Embryonic facial prominence (tissue), 1 donor: ENCODE results near the gene RREB1.
"Not testable (repeated sequence)": the region's sequence is repeated elsewhere in the genome, so short reads cannot be mapped to it uniquely, and the experiment has no call there.

ENCODE experiments used
- DNase-seq: peaks from one replicate; pipeline ENCODE4 v3.0.0-alpha.2; 2016; ENCODE audit errors: extremely low spot score

RREB1 gene

DNA sequence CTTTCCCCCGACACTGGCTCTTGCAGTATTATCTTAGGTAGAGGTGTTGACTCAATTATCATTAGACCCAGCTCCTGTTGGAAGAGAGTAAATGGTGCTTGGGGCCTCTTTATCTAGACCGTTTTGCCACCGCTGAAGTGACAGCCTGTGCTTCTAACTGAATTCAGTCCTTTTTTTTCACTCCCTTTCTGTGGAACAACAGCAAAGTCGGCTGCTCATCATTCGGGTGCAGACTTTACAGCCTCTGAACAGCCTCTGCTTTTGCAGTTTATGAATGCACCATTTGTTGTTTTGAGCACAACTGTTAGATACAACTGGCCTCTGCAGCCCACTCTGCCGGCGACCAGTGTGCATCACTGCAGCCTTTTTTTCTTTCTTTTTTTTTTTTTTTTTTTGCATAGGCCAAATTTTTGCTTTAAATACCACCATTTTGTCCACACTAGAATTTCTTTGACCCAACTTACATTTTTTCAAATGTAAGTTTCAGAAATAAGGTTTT lies 35.8 kb downstream of the RREB1 start:
- no peak for DNase-seq

DNA sequence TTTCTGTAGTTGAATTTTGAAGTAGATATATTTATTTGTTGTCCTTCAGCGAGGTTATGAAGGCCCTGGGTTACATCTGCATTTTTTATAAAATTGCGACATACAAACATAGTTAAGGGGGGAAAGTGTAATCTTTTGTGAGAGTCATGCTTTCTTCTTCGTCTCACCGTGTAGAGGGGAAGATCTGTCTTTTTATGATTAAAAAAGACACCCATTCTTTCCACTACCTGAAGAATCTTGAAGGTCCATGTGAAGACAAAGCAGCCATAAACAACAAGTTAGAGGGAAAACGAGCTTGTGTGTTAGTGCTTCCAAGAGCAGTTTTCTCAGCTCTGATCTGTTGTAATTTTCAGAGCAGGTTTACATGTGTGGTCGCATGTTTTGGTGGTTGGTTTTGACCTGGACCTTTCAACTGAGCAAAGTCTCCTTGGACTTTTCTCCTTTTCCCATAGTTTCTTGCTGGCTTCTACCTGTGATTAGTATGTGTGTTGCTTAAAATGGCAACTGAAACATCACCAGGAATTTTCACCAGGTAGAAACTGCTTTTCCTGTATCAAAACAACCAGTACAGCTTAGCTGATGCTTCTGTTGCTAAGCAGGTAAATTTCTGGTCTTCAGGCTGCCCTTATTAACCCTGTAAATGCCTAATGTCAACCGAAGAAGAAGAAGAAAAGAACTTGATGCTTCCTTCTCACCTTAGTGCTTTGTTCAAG lies 37.3 kb downstream of the RREB1 start:
- DNase-seq, result no peak

DNA sequence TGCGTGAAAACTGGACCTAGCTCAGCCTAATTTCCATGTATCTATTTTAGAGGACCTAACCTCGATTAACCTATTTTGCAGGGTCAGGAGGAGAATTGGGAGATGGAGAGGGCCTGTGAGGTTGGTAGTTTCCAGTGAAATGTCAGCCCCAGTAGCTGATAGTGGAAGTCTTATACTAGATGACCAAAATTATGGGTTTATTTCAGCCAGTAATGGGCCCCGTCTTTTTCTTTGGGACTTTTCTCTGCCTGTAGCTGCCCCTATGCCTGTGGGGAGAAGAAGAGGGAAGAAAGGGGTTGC lies 37.8 kb downstream of the RREB1 start:
- no peak for DNase-seq

DNA sequence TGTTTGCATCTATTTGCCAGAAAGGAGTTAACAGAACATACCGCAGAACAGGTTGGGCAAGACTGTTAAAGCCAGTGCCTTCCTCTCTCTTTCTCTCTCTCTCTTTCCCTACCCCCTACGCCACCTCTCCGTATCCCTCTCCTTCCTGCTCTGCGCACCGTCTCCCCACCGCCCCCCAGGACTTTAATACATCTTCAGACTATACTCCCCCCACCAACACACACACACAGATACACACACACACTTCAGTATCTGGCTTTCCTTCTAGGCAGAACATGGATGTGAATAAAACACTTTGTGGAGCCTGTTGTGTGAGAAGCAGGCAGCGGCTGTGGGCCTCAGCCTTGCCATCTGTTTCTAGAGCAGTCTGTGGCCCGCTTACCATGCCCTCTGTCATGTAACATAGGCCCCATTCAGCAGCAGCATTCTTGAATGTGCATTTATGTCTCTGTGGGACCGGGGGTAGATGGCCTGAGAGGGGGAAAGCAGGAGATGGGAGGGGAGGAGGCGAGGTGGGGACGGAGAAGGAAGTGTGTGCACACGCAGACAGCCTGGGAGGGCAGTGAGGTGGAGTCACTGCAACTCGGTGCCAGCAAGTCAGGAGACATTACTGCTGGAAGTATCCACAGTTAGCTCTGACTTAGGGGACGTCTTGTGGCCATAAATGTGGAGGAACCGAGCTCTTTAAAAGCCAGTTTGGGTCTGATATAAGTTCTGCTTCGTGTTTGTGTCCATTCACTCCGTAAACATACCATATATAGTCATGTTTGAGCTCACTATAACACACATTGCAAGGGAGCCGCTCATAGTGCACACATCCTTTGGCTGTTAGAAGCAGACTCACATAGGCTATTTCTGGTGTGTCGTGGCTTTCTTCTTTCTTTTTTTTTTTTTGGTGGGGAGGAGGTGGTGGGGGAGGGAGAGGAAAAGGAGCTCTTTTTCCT lies 38.4 kb downstream of the RREB1 start:
- peak; percentile 48 for DNase-seq

DNA sequence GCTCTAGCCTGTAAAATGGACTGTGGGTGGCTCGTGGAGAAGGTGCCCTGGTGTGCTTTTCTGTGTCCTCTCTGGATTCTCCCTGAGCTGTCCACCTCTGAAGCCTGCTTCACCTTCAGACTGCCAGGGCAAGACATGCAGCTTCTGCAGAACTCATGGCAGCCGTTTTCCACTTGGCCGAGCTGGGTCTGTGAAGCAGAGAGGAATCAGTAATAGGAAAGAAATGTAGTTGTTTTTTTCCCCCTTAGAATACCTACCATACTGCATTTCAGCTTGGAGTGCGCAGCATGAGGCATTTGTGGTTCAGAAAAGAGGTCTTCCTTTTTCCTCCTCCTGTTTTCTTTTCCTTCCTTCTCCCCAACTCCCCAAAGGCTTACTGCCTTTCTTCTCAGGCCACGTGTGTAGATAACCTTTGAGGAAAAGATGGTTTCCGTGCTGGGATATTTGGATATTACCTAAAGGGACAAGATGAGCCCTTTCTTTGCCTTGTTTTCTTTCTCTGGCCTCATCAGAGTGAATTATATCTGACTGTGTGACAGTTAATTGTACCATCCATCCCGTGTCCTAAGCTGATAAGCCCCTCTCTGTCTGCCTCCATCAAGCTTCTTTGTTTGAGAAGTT lies 39.4 kb downstream of the RREB1 start:
- no peak for DNase-seq

DNA sequence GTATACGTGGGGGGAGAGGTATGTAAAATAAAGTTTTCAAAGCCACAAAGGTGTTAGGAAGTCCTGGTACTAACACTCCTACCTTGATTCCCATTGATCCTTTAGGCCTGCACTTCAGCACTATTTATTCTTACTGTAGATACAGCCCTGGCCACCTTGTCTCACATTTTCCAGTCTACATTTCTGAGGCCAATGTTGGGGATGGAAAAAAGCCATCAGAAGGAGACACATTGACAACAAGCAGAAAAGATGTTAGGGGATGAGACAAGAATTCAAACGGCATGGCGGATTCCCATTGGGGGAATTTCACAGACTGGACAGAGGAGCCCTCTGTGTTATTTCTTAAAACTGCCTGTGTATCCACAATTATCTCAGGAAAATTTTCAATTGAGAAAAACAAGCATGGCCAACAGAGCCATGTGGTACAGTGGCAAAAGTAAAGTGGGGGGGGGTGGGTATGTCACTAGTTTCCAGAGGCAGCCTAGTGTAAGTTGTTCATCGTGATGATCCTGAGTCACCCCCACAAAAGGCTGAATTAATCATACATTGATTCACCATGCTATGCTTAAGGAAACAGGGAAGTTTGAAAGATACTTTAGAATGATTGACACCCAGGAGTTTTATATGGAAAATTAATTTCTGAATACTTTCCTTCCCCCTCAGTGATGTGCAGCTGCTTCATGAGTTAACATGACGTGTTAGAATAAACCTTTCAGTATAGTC lies 40.5 kb downstream of the RREB1 start:
- DNase-seq, result no peak

DNA sequence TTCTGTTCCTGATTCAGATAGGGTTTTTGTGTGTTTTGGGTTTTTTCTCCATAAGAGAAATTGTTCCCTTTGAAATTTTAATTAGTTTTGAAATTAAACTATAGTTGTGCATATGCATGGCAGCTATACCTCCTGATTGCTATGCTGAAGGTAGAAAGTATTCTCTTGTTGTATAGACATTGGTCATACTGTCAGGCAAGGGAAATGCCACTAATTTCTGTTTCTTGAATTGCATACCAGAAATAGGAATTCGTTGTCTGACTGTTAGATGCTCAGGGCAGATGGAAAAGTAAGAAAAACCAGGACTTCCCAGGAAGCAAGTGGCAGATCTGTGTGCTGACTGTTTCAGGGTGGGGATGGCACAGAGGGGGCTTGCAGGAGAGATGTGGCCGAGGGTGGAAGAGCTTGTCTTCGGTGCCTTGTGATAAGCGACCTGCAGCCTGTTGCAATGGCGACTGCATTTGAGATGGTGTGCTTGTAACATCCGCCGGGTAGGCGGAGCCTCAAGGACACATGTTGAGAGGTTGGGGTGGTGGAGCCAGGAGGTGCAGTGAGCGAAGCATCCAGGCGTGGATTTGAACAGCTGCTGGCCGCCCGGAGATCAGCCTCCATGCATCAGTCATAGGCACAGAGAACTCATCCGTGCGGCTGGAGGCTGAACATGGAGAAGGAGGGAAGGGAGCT lies 42.8 kb downstream of the RREB1 start:
- no peak for DNase-seq

DNA sequence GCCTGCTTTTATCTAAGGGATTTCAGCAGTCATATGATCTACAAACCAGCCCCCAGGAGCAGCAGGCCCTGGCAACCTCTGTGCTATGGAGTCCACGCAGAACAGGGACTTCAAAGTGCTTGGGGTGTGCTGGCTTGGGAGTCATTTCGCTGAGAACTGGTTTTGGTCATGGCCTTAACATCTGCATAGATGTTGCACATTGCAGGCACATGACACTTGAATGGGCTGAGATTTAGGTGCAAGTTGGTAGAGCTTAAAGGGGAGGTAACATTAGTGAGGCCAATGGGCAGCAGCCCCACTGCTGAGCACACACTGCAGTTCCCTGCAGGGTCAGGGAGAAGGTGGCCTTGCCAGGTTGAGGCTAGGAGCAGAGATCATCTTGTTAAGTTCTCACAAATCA lies 43.6 kb downstream of the RREB1 start:
- DNase-seq, result no peak

DNA sequence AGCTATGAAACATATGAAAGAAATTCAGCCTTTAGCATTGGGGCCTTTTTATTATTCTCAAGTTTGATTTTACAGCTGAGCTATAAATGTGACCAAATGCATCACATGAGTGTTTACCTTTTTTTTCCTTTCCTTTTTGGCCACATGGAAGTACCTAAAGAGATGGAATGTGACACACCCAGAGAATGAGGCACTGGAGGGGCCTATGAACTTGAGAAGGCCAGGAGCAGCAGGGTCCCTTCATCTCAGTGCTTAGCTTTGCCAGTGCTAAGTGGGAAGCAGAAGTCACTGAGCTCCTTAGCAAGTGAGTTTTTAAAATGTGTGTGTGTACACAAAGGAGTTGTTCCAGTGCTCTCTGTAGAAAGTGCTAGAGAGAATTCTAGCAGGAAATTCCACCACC lies 44.7 kb downstream of the RREB1 start:
- DNase-seq, result no peak

DNA sequence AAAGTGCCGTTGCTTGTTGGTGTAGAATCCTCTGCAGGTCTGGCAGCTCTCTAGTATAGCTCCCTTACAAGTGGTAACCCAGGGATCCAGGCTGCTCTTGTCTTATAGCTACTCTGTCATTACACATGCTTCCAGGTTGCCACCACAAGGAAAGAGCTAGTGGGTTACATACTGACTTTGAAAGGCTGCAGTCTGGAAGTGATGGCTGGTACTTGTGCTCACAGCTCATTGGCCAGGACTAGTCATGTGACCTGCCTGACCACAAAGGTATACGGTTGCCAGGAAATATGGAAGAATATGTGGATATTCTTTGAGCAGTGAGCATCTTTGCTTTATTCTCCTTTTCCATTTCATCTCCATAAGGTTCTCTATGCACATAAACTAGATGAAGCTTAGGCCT lies 46.0 kb downstream of the RREB1 start:
- no peak for DNase-seq

DNA sequence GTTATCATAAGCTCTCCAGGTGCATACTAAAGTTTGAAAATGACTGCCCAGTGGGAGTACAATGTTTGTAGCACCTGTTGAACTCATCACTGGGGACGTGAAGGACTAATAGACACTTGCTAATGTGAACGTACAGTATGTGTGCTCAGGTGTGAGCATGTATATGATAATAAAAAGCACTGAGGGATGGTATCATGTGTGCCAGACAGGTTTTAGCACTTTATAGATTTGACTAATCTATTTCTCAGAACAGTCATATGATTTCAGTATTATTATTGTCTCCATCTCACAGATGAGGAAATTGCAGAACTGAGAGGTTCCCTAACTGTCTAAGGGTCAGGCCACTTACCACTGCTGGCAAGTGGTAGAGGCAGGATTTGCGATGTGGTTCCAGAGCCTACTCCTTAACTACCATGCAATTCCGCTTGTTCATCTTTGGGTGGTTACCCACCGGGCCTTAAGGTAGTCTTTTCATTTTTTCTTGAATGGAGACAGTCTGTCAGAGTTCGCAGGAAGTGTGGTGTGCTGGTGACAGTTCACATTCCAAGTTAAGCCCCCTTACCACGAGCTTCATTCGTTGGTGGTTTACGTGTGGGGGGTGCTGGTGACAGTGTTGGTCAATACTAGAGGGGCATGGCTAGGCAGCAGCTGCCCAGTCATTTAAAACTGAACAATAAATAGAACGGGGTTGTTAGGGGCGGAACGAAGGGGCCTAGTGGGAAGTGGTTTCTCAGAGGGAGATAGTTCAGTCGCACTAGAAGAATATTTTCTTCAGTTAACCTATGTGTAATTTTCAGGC lies 46.8 kb downstream of the RREB1 start:
- no peak for DNase-seq

DNA sequence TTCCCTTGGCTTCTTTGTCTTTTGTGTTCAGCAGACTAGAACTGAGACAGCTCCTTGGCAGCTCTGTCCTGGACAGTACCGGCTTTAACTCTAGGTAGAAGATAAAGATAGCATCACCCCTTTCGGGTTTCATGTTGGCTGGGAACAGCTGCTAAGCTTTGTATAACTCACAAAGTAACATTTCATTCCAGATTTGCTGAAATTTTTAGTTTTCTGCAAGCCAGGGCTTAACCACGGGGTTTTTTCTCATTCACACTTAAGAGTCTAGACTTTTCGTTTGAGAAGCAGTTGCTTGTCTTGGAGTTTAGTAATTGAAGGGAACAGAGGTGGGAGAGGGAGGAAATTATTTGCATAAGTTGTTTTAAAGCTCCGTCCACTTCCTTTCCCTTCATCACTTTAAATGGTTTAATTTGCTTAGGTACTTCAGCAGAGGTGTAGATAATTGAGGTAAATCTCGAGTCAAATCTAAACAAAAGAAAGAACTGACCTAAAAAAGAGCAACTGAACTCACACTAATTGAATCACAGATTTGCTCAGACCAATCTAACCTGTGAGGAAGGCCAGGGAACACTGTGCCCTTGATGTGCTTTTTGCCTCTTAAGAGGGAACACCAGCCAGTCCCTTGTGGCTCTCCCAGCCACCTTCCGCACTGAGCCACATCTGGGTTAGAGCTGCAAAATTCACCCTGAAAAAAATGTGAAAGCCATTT lies 48.3 kb downstream of the RREB1 start:
- DNase-seq, result no peak

DNA sequence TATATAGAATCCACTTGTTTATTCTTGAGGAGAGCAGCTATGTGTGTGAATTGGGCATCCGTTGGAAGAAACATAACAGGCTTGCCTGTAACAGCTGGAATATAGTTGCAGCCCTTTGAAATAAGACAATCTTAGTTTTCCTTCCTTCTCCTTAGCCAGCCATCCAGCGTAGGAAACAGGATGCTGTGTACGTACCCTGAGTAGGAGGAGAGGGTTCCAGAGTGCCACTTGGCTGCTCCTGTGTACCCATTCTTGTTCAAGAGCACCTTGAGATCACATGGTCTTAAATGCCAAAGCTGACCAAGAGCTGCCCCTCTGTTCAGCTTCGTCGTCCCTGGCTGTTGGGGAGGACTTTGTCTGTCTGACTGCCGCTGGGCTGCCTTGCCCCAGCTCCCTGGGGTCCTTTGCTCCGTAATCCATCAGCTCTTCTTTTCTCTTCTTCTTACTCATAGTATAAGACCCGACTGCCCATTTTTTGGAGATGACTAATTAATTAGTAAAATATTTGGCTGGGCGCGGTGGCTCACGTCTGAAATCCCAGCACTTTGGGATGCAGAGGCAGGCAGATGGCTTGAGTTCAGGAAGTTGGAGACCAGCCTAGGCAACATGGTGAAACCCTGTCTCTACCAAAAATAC lies 49.0 kb downstream of the RREB1 start:
- no peak for DNase-seq

DNA sequence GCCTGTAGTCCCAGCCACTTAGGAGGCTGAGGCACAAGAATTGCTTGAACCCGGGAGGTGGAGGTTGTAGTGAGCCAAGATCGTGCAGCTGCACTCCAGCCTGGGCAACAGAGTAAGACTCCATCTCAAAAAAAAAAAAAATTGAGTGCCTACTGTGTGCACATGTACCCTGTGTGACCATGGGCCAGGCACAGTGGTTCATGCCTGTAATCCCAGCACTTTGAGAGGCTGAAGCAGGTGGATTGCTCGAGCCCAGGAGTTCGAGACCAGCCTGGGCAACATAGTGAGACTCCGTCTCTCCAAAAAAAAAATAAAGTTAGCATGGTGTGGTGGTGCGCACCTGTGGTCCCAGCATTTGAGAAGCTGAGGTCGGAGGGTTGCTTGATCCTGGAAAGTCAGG lies 49.5 kb downstream of the RREB1 start:
- not testable (repeated sequence) for DNase-seq

DNA sequence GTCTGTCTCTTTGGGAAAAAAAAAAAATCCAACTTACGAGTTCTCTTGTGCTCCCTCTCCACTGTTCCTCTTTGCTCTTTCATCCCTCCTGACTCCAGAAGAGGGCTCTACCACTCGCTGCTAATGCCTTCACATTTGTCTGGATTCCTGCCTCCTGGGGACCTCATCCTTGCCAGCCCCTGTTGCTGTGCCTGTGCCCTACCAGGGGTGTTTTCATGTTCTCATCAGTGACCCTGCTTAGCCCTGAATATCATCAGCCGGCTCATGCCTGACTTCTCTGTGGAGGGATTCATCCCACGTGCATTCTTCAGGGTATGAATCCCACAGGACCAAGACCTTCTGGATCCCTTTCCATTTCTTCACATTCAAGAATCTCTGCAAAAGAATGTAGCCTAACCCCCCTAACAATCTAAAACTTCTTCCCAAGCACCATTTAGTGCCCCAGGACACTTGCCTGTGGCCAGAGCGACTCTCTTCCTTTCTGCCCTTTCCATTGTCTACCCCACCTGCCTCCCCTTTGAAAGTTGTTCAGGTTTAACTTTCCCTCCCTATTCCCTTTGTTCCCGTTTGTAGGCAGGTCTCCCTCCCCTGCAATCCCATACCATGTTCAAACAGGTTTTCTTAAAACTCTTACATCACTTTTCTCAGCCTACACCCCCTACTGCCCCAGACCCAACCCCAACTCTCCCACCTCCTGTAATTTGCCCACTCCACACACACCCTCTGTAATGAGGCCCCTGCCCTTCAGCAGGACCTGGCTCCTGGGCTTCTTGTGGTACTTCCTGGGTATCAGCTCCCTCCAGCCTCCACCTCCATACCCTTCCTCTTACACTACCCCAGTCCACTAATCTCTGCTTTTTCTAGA lies 50.2 kb downstream of the RREB1 start:
- no peak for DNase-seq

DNA sequence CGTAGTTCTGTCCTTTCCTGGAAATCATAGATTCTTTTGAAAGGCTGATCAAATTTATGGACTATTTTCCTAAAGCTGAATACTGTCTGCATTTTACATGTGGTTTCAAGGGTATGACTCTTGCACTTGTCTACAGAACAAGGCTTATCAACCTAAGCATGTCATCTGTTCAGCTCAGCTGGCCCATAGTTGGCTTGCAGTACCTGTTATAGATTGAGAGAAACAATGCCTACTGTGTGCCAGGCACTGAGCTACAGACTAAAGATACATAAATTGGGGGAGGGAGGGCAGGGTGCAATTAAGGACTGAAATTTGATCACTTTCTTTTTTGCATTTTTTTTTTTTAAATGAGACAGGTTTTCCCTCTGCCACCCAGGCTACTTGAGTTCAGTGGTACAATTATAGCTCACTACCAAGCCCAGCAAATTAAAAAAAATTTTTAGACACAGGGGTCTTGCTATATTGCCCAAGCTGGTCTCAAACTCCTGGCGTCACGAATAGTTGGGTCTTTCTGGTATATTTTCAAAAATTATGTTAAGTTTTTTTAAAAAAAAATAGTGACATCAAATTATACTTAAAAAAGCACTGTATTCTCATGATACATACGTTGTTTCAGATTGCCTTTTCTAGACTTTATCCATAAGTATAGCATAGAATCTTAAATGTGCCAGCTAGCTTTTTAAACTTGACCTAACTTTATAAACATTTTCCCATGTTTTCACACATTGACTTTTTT lies 52.2 kb downstream of the RREB1 start:
- DNase-seq, result no peak

DNA sequence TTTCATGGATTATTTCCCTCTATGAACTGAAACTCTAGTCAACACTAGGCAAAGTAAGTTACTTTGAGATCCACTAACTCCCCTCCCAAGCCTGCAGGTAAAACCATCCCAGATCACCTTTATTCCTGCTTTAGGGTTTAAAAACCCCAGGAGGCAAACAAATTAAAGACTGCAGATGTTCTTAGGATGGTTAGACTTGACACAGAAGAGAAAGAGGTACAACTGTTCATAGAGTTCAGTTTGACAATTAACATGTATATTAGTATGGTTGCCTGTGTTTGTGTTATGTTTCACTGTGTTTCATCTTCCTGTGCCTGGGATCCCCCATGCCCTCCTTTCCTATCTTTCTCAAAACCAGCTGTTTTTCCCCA lies 53.5 kb downstream of the RREB1 start:
- no peak for DNase-seq

DNA sequence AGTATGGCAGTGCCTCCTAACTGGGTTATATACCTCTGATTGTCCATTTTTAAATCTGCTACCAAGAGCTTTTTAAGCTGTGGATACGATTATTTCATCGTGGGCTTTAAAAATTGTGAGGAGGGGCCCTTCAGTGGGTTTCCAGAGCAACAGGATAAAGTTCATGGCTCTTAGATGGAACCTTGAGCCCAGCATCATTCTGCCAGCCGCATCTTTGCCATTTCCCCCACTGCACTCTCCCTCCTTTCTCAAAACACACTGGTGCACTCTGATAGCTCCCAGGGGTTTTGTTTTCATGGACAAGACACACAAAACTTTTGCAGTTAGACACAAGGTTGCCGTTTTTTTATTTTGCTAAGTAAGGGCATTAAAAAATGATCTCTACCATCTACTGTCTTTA lies 54.1 kb downstream of the RREB1 start:
- no peak for DNase-seq
